ENCODE measurements around the gene ABCA8.
"Not testable (repeated sequence)": the region's sequence is repeated elsewhere in the genome, so short reads cannot be mapped to it uniquely, and the experiment has no call there.

The ABCA8 gene

DNA sequence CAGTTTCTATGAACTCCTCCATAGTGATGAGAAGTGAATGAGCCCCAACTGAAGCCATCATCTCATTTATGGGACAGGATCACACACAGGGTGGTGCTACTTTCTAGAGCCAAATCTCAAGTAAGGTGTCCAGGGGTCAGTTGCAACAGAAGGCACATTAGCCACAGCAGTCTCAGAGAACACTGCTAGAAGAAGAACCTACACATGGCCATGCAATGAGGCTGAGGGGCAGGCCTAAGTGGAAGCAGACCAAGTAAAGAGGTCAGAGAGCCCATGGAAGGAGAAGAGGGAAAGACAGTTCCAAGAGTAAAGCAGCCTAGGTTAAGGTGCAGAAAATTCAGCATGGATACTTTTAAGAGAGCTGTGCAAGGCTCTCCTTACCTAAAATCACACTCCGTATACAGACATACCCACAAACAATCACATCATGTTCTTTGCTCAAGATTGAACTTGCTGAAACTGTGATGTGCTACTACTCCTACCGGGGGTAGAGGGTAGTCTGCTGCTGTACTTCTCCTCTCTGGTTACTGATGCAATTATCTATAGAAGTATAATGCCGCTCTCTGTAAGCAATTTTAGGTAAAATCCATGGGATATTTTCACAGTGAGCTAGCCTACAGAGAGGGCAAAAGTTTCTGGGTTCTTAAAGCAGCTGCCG lies 1.7 kb downstream of the ABCA8 start:
- Histone ChIP-seq H3K9me3 (ENCODE audit: insufficient read depth, low read length) (no peaks in the 10 kb centered on the region), H3K9ac (ENCODE audit: low read length) (no peak overlapping the region), H3K9me2 (replicated peaks; ENCODE audit: insufficient read depth, low read length) (no peaks in the 10 kb centered on the region), H3K4me2 (ENCODE audit: low read depth, low read length, poor library complexity, severe bottlenecking) (no peak overlapping the region), H3K4me3 (ENCODE audit: insufficient read depth, low read length, poor library complexity, severe bottlenecking) (no peak overlapping the region), H3K27me3 (ENCODE audit: low read length) (no peaks in the 10 kb centered on the region), H2AFZ (ENCODE audit: low read depth, low read length, severe bottlenecking) (no peak overlapping the region), H3K27ac (ENCODE audit: low read depth, low read length) (no peak overlapping the region), H3K79me2 (ENCODE audit: insufficient read depth, low read length) (no peaks in the 10 kb centered on the region), H3K36me3 (ENCODE audit: low read length) (no peaks in the 10 kb centered on the region), H3F3A (ENCODE audit: insufficient read depth) (no peaks in the 10 kb centered on the region), H4K20me1 (ENCODE audit: low read depth, low read length) (no peaks in the 10 kb centered on the region)
- TF ChIP-seq EZH2phosphoT487 (conservative IDR thresholded peaks at IDR 0.05; ENCODE audit: low read length): no peak
- TF ChIP-seq, protein P1, sequence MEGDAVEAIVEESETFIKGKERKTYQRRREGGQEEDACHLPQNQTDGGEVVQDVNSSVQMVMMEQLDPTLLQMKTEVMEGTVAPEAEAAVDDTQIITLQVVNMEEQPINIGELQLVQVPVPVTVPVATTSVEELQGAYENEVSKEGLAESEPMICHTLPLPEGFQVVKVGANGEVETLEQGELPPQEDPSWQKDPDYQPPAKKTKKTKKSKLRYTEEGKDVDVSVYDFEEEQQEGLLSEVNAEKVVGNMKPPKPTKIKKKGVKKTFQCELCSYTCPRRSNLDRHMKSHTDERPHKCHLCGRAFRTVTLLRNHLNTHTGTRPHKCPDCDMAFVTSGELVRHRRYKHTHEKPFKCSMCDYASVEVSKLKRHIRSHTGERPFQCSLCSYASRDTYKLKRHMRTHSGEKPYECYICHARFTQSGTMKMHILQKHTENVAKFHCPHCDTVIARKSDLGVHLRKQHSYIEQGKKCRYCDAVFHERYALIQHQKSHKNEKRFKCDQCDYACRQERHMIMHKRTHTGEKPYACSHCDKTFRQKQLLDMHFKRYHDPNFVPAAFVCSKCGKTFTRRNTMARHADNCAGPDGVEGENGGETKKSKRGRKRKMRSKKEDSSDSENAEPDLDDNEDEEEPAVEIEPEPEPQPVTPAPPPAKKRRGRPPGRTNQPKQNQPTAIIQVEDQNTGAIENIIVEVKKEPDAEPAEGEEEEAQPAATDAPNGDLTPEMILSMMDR (IDR thresholded peaks at IDR 0.05; ENCODE audit: insufficient read depth, low read length, poor library complexity, severe bottlenecking): no peak

DNA sequence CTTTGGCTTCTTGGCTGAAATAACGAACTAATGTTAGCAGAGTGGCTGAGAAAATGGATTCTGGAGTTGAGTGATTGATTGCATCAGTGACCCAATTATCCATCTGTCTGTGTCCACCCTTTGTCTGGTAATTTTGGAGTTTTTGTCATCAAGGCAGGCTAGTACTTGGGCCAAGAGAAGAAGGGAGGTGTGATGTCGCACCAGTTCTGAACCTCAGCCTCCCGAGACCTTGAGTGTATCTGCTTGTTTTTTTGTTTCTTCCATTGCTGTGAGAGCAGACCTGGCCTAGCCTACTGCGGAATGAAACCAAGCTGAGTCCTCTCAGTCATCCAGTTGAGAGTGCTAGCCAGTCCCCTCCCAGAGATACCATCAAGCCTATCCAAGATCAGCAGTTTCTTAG lies 4.5 kb downstream of the ABCA8 start:
- no peaks in the 10 kb centered on the region for H4K20me1 ChIP-seq (ENCODE audit: low read depth, low read length)
- no peak for TF ChIP-seq EZH2phosphoT487 (conservative IDR thresholded peaks at IDR 0.05; ENCODE audit: low read length)
- TF ChIP-seq, protein P1 (IDR thresholded peaks at IDR 0.05; ENCODE audit: insufficient read depth, low read length, poor library complexity, severe bottlenecking): no peak
- no peak overlapping the region for H3K9ac ChIP-seq (ENCODE audit: low read length)

DNA sequence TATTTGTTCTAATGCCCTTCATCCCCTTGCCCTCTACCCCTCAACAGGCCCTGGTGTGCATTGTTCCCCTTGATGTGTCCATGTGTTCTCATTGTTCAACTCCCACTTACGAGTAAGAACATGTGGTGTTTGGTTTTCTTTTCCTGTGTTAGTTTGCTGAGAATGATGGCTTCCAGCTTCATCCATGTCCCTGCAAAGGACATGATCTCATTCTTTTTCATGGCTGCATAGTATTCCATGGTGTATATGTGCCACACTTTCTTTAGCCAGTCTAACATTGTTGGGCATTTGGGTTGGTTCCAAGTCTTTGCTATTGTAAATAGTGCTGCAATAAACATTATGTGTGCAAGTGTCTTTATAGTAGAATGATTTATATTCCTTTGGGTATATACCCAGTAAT lies 7.3 kb downstream of the ABCA8 start:
- H3K27ac ChIP-seq (ENCODE audit: low read depth, low read length); H3K9me2 ChIP-seq (replicated peaks; ENCODE audit: insufficient read depth, low read length); H3K79me2 ChIP-seq (ENCODE audit: insufficient read depth, low read length); H3K9ac ChIP-seq (ENCODE audit: low read length); H3K4me2 ChIP-seq (ENCODE audit: low read depth, low read length, poor library complexity, severe bottlenecking); H4K20me1 ChIP-seq (ENCODE audit: low read depth, low read length); H2AFZ ChIP-seq (ENCODE audit: low read depth, low read length, severe bottlenecking); H3F3A ChIP-seq (ENCODE audit: insufficient read depth); H3K27me3 ChIP-seq (ENCODE audit: low read length); H3K36me3 ChIP-seq (ENCODE audit: low read length); H3K9me3 ChIP-seq (ENCODE audit: insufficient read depth, low read length); H3K4me3 ChIP-seq (ENCODE audit: insufficient read depth, low read length, poor library complexity, severe bottlenecking): not testable (repeated sequence)

More for the DNA sequence above, 4.5 kb downstream of the ABCA8 start:
- H3K9me2 ChIP-seq (replicated peaks; ENCODE audit: insufficient read depth, low read length): no peaks in the 10 kb centered on the region
- H3K27me3 ChIP-seq (ENCODE audit: low read length): no peaks in the 10 kb centered on the region
- no peaks in the 10 kb centered on the region for H3K9me3 ChIP-seq (ENCODE audit: insufficient read depth, low read length)
- no peaks in the 10 kb centered on the region for H3K36me3 ChIP-seq (ENCODE audit: low read length)
- no peak overlapping the region for H3K27ac ChIP-seq (ENCODE audit: low read depth, low read length)
- no peak overlapping the region for H3K4me3 ChIP-seq (ENCODE audit: insufficient read depth, low read length, poor library complexity, severe bottlenecking)
- H3K79me2 ChIP-seq (ENCODE audit: insufficient read depth, low read length): no peaks in the 10 kb centered on the region
- no peaks in the 10 kb centered on the region for H3F3A ChIP-seq (ENCODE audit: insufficient read depth)
- no peak overlapping the region for H3K4me2 ChIP-seq (ENCODE audit: low read depth, low read length, poor library complexity, severe bottlenecking)
- H2AFZ ChIP-seq (ENCODE audit: low read depth, low read length, severe bottlenecking): no peak overlapping the region

DNA sequence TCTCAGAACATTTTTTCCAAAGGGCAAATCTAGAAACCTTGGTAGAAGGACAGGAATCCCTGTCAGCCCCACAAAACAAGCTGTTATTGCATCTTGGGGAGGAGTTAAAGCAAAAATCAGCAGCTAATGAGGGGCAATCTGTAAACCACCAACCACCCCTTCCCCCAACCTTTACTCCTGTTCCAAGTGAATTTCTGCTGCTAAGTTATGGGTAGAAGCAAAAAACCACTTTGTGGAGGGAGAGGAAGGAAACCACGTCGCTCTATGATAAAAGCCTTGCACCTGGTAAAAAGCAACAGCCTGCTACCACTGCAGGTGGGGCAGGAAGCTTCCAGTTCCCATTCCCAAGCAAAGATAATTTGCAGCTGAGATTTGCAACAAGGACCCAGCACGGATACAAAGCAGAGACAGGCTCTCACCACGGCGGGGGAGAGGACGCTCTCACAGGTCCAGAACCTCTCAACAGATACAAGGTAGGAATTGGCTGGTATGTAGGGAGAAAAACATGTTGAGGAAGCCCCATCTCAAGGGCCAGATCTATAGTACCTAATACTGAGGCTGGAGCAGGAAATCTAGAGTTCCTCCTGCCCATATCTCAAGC lies 10.7 kb downstream of the ABCA8 start:
- H3K4me3 ChIP-seq (ENCODE audit: insufficient read depth, low read length, poor library complexity, severe bottlenecking): no peak overlapping the region

GRCh38 chr17:68943812-68944182 lies 11.4 kb downstream of the ABCA8 start:
- H3K79me2 ChIP-seq (ENCODE audit: insufficient read depth, low read length); H4K20me1 ChIP-seq (ENCODE audit: low read depth, low read length); H3K9me2 ChIP-seq (replicated peaks; ENCODE audit: insufficient read depth, low read length); H3K36me3 ChIP-seq (ENCODE audit: low read length); H3K9me3 ChIP-seq (ENCODE audit: insufficient read depth, low read length); H3K4me2 ChIP-seq (ENCODE audit: low read depth, low read length, poor library complexity, severe bottlenecking); H3F3A ChIP-seq (ENCODE audit: insufficient read depth); H3K9ac ChIP-seq (ENCODE audit: low read length); H3K27ac ChIP-seq (ENCODE audit: low read depth, low read length); H2AFZ ChIP-seq (ENCODE audit: low read depth, low read length, severe bottlenecking); H3K4me3 ChIP-seq (ENCODE audit: insufficient read depth, low read length, poor library complexity, severe bottlenecking); H3K27me3 ChIP-seq (ENCODE audit: low read length): not testable (repeated sequence)

More for the DNA sequence above, 10.7 kb downstream of the ABCA8 start:
- Histone ChIP-seq H3K36me3 (ENCODE audit: low read length) (no peaks in the 10 kb centered on the region), H3K4me2 (ENCODE audit: low read depth, low read length, poor library complexity, severe bottlenecking) (no peak overlapping the region), H3K9me3 (ENCODE audit: insufficient read depth, low read length) (no peaks in the 10 kb centered on the region), H3F3A (ENCODE audit: insufficient read depth) (no peaks in the 10 kb centered on the region), H4K20me1 (ENCODE audit: low read depth, low read length) (no peaks in the 10 kb centered on the region), H3K27me3 (ENCODE audit: low read length) (no peaks in the 10 kb centered on the region), H3K79me2 (ENCODE audit: insufficient read depth, low read length) (no peaks in the 10 kb centered on the region), H3K9ac (ENCODE audit: low read length) (no peak overlapping the region), H3K27ac (ENCODE audit: low read depth, low read length) (no peak overlapping the region), H3K9me2 (replicated peaks; ENCODE audit: insufficient read depth, low read length) (no peaks in the 10 kb centered on the region), H2AFZ (ENCODE audit: low read depth, low read length, severe bottlenecking) (no peak overlapping the region)
- TF ChIP-seq, protein P1 (IDR thresholded peaks at IDR 0.05; ENCODE audit: insufficient read depth, low read length, poor library complexity, severe bottlenecking): no peak
- no peak for TF ChIP-seq EZH2phosphoT487 (conservative IDR thresholded peaks at IDR 0.05; ENCODE audit: low read length)

Measured in SU-DHL-6 (cell line).